OCI-LY1 (cell line): ENCODE results near the gene SCN2B.

ENCODE experiments used
- H2AFZ ChIP-seq: fragments of 200-600 bp; sonication (generic), shearing (Covaris generic); 2 replicates; pipeline ENCODE4 v1.6.0; 2014; ENCODE audit warnings: antibody characterized with exemption, mild to moderate bottlenecking, low read length
- H3F3A ChIP-seq: fragments of 200-600 bp; sonication (generic), shearing (Covaris generic); 2 replicates; pipeline ENCODE4 v1.6.0; 2014; ENCODE audit warnings: mild to moderate bottlenecking, antibody characterized with exemption, low read length, moderate library complexity; ENCODE audit not compliant: insufficient read depth
- H3K27ac ChIP-seq: fragments of 200-600 bp; sonication (generic); 2 replicates; pipeline ENCODE4 v1.5.1; 2014; ENCODE audit warnings: low read length, mixed run types, mild to moderate bottlenecking, low read depth; ENCODE audit not compliant: poor library complexity, severe bottlenecking
- H3K27me3 ChIP-seq: fragments of 200-600 bp; sonication (generic); 2 replicates; pipeline ENCODE4 v1.6.0; 2014; ENCODE audit warnings: antibody characterized with exemption, mild to moderate bottlenecking, low read length, moderate library complexity; ENCODE audit not compliant: insufficient read depth
- H3K36me3 ChIP-seq: fragments of 200-600 bp; sonication (generic); 2 replicates; pipeline ENCODE4 v1.6.1; 2014; ENCODE audit warnings: mild to moderate bottlenecking, antibody characterized with exemption, low read length, moderate library complexity, mixed read lengths; ENCODE audit not compliant: insufficient read depth
- H3K4me1 ChIP-seq: fragments of 200-600 bp; sonication (generic); 2 replicates; pipeline ENCODE4 v1.5.1; 2014; ENCODE audit warnings: mild to moderate bottlenecking, low read length, moderate library complexity; ENCODE audit not compliant: insufficient read depth, severe bottlenecking
- H3K4me2 ChIP-seq: fragments of 200-600 bp; sonication (generic), shearing (Covaris generic); 2 replicates; pipeline ENCODE4 v1.6.1; 2014; ENCODE audit warnings: low read length
- H3K4me3 ChIP-seq: fragments of 200-600 bp; sonication (generic); 2 replicates; pipeline ENCODE4 v1.5.1; 2014; ENCODE audit warnings: low read length, low read depth, mild to moderate bottlenecking, mixed read lengths; ENCODE audit not compliant: poor library complexity, severe bottlenecking
- H3K79me2 ChIP-seq: fragments of 200-600 bp; shearing (Covaris generic); 2 replicates; pipeline ENCODE4 v1.6.1; 2016; ENCODE audit warnings: mixed run types, low read length, mixed read lengths; ENCODE audit not compliant: insufficient read depth
- H3K9ac ChIP-seq: fragments of 200-600 bp; sonication (generic), shearing (Covaris generic); 2 replicates; pipeline ENCODE4 v1.6.1; 2014; ENCODE audit warnings: mild to moderate bottlenecking, low read length, mixed read lengths
- H3K9me2 ChIP-seq: fragments of 200-600 bp; sonication (generic), shearing (Covaris generic); 2 replicates; pipeline ENCODE4 v1.6.1; 2014; ENCODE audit warnings: low read depth, mild to moderate bottlenecking, low read length, mixed read lengths
- H3K9me3 ChIP-seq: fragments of 200-600 bp; shearing (Covaris generic); 2 replicates; pipeline ENCODE4 v1.6.1; 2014; ENCODE audit warnings: low read length, mixed read lengths
- H4K20me1 ChIP-seq: fragments of 200-600 bp; sonication (generic), shearing (Covaris generic); 2 replicates; pipeline ENCODE4 v1.6.0; 2016; ENCODE audit warnings: mild to moderate bottlenecking, low read length; ENCODE audit not compliant: insufficient read depth
- CTCF ChIP-seq: fragments of 200-600 bp; sonication (generic), shearing (Covaris generic); IDR thresholded peaks from 2 replicates; pipeline ENCODE4 v1.5.1; 2017; ENCODE audit warnings: mild to moderate bottlenecking, antibody characterized with exemption, low read length, moderate library complexity, mixed read lengths
- EZH2 ChIP-seq: fragments of 200-600 bp; sonication (generic), shearing (Covaris generic); IDR thresholded peaks from 2 replicates; pipeline ENCODE4 v1.8.0; 2017; ENCODE audit warnings: borderline replicate concordance, mixed run types, mild to moderate bottlenecking, antibody characterized with exemption, low read length, moderate library complexity, mixed read lengths

SCN2B gene

GRCh38 chr11:118216621-118217481, 40.4 kb upstream of the SCN2B start:
- Histone ChIP-seq H3K4me1 (peaks cover 55% of the 10 kb centered on the region), H3K9me3 (no peaks in the 10 kb centered on the region), H3K79me2 (no peaks in the 10 kb centered on the region), H3K36me3 (no peaks in the 10 kb centered on the region), H3K27me3 (no peaks in the 10 kb centered on the region), H3K9ac (no peak overlapping the region), H3K4me2 (peak overlapping the region; percentile 25; the same call in 1 of the 2 replicates), H4K20me1 (no peaks in the 10 kb centered on the region), H3F3A (no peaks in the 10 kb centered on the region), H2AFZ (no peak overlapping the region), H3K4me3 (no peak overlapping the region), H3K9me2 (no peaks in the 10 kb centered on the region), H3K27ac (peak overlapping the region; percentile 38)
- TF ChIP-seq CTCF (no peak), EZH2 (no peak)

DNA sequence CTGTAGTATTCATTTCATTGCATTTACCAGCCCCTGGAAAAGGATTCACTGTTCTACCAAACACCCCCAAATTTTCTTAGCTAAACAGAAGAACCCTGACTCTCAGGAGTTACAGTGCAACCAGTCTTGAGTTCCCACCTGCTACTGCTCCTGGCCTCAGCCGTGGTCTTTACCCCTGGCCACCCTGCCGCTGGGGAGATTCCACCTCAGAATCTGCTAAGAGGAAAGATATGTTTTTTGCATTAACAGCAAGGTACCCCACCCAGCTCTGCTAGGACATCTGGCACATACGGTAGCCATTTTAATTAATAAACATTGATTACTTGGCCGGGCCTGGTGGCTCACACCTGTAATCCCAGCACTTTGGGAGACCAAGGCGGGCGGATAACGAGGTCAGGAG, 39.3 kb upstream of the SCN2B start:
- peaks cover 3% of the 10 kb centered on the region; the same call in 1 of the 2 replicates for H3K36me3 ChIP-seq
- no peaks in the 10 kb centered on the region for H3K9me3 ChIP-seq
- TF ChIP-seq CTCF = no peak
- no peak for TF ChIP-seq EZH2
- no peaks in the 10 kb centered on the region for H4K20me1 ChIP-seq
- H2AFZ ChIP-seq = no peak overlapping the region
- no peaks in the 10 kb centered on the region for H3K9me2 ChIP-seq
- peak overlapping the region; percentile 63 for H3K27ac ChIP-seq
- no peak overlapping the region for H3K4me3 ChIP-seq
- no peaks in the 10 kb centered on the region for H3K27me3 ChIP-seq
- H3K9ac ChIP-seq = no peak overlapping the region
- peaks cover 55% of the 10 kb centered on the region for H3K4me1 ChIP-seq
- no peaks in the 10 kb centered on the region for H3F3A ChIP-seq
- H3K79me2 ChIP-seq = no peaks in the 10 kb centered on the region
- H3K4me2 ChIP-seq = no peak overlapping the region; the same call in 1 of the 2 replicates

- H3K9me3 ChIP-seq = no peaks in the 10 kb centered on the region
- H4K20me1 ChIP-seq = no peaks in the 10 kb centered on the region
- no peaks in the 10 kb centered on the region for H3K27me3 ChIP-seq
- no peak overlapping the region; the same call in 1 of the 2 replicates for H3K9ac ChIP-seq
- H3K27ac ChIP-seq = peak overlapping the region; percentile 63
- no peak overlapping the region for H3K4me3 ChIP-seq
- H2AFZ ChIP-seq = no peak overlapping the region
- peaks cover 3% of the 10 kb centered on the region; the same call in 1 of the 2 replicates for H3K36me3 ChIP-seq
- H3K4me1 ChIP-seq = peaks cover 51% of the 10 kb centered on the region
- TF ChIP-seq CTCF (no peak), EZH2 (no peak)
- no peak overlapping the region; the same call in 1 of the 2 replicates for H3K4me2 ChIP-seq
- no peaks in the 10 kb centered on the region for H3K79me2 ChIP-seq
- H3F3A ChIP-seq = no peaks in the 10 kb centered on the region
- H3K9me2 ChIP-seq = no peaks in the 10 kb centered on the region
These were observed 38.8 kb upstream of the SCN2B start for GRCh38 chr11:118215262-118215661.
